AG10803 (cell line): ENCODE data around the gene INPP1.

ENCODE experiments used
- DNase-seq: peaks from one replicate; pipeline ENCODE4 v3.0.0; 2010; ENCODE audit warnings: low read depth
- H3K4me3 ChIP-seq: 2 replicates; pipeline ENCODE4 v1.5.1; 2011; ENCODE audit warnings: mild to moderate bottlenecking, low read length, control low read depth
- CTCF ChIP-seq: conservative IDR thresholded peaks from 2 replicates; pipeline ENCODE4 v1.5.1; 2011; ENCODE audit warnings: mild to moderate bottlenecking, low read length, control low read depth, inconsistent platforms

Gene INPP1

GRCh38 chr2:190378880-190379237, 35.5 kb downstream of the INPP1 start:
- no peak overlapping the region for H3K4me3 ChIP-seq
- DNase-seq, result no peak
- no peak for TF ChIP-seq CTCF

- no peak for DNase-seq
- TF ChIP-seq CTCF, result no peak
- no peak overlapping the region for H3K4me3 ChIP-seq
Observed at GRCh38 chr2:190379249-190379964, 36.0 kb downstream of the INPP1 start.

DNA sequence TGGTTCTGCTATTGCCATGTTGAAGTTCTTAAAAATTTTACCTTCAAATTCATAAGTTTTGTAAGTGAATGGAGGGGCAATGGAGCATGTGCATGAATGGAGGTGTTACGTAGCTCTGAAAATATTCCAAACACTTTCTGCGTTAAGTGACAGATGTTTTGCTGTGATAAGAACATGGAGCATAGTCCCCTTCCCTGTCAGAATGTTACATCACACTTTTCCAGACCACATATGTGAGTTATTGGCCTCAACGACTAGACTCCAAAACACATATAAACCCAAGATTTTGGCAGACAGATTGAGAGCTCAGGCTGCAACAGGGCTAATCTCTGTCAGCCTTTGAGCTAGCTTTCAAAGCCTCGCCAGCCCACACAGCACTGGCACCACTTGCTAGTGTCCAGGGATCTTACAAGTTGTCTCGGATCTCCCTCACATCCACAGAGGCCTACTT, 37.6 kb downstream of the INPP1 start:
- H3K4me3 ChIP-seq, result no peak overlapping the region
- no peak for TF ChIP-seq CTCF

GRCh38 chr2:190382851-190383250, 39.5 kb downstream of the INPP1 start:
- peak; percentile 37 for TF ChIP-seq CTCF
- peak; percentile 29 for DNase-seq
- H3K4me3 ChIP-seq, result no peak overlapping the region

More for the DNA sequence above, 37.6 kb downstream of the INPP1 start:
- DNase-seq, result no peak

DNA sequence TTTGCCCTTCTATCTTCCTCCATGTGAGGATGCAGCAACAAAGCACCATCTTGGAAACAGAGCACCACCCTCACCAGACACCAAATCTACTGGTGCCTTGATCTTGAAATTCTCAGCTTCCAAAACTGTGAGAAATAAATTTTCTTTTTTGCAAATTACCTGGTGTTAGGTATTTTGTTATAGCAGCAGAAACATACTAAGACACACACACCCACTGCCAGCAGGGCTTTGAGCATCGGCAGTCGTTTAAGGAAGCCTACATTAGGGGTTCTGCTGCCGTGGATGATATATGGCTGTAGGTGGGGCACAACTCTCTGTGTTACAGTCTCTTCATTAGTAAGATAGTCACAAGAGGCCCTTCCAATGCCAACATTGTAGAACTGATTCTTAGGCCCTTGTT, 44.0 kb downstream of the INPP1 start:
- no peak for DNase-seq
- TF ChIP-seq CTCF, result no peak
- no peak overlapping the region for H3K4me3 ChIP-seq

DNA sequence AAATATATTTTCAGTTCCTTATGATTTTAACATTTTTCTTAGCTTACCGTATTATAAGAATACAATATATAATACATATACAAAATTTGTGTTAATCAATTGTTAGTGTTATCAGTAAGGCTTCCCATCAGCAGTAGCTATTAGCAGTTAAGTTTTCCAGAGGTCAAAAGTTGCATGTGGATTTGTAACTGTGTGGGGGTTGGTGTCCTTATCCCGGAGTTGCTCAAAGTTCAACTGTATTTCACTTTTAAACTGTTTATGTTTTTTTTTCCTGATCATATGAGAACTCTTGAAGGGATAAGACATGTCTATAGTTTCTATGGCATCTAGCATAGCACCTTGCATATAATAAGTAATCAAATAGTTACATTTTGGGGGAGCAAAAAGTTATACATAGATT, 52.9 kb downstream of the INPP1 start:
- DNase-seq, result no peak
- no peak for TF ChIP-seq CTCF
- H3K4me3 ChIP-seq, result no peak overlapping the region

DNA sequence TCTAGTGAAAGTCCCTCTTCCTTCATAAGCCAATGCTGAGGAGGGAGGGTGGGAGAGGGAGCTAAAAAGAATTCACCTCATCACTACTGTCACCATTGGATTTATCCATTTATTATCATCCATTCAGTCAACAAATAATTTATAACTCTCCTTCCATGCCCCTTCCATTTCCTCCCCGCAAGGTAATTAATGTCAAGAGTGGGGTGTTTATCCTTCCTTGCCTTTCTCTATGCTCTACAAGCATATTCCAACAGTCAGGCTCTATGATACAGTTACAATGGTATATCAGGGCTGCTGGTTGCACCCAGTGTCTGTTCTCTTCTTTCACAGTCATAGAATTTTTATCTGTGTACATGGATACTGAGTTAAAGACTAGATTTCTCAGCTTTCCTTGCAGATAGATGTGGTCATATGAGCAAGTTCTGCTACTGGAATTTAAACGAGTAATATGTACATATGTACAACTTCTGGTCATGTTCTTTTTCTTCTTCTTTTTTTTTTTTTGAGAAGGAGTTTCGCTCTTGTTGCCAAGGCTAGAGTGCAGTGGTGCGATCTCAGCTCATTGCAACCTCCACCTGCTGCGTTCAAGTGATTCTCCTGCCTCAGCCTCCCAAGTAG, 59.7 kb downstream of the INPP1 start:
- no peak for TF ChIP-seq CTCF
- no peak overlapping the region for H3K4me3 ChIP-seq
- DNase-seq, result no peak
